H9 (cell line): ENCODE data around the gene MYBPC3. TPM values are rescaled to one million over a fixed set of nuclear protein-coding genes. Genes with fewer than 3 reads are reported as not detected.

Source experiments
- DNase-seq: peaks from one replicate; pipeline ENCODE4 v3.0.0-alpha.2; 2017
- H2AFZ ChIP-seq: one replicate; pipeline ENCODE4 v1.6.1; 2013; ENCODE audit warnings: mild to moderate bottlenecking, low read length, control low read depth, moderate library complexity
- H2AK5ac ChIP-seq: 2 replicates; pipeline ENCODE4 v1.6.1; 2013; ENCODE audit warnings: low read length, control low read depth, mixed read lengths; ENCODE audit not compliant: insufficient read length
- H2BK120ac ChIP-seq: one replicate; pipeline ENCODE4 v1.6.1; 2013; ENCODE audit warnings: low read depth, mild to moderate bottlenecking, low read length, control low read depth, inconsistent platforms; ENCODE audit not compliant: poor library complexity, severe bottlenecking
- H2BK12ac ChIP-seq: 2 replicates; pipeline ENCODE4 v1.6.1; 2013; ENCODE audit warnings: low read length, control low read depth, mixed read lengths, low read depth; ENCODE audit not compliant: insufficient read length
- H2BK15ac ChIP-seq: 2 replicates; pipeline ENCODE4 v1.6.1; 2013; ENCODE audit warnings: low read depth, low read length, control low read depth
- H2BK20ac ChIP-seq: one replicate; pipeline ENCODE4 v1.6.1; 2013; ENCODE audit warnings: low read depth, mild to moderate bottlenecking, low read length, control low read depth, inconsistent platforms; ENCODE audit not compliant: poor library complexity, severe bottlenecking
- H2BK5ac ChIP-seq: 2 replicates; pipeline ENCODE4 v1.6.1; 2013; ENCODE audit warnings: low read length, control low read depth, mixed read lengths; ENCODE audit not compliant: insufficient read length
- H3K14ac ChIP-seq: 2 replicates; pipeline ENCODE4 v1.6.1; 2013; ENCODE audit warnings: low read length, control low read depth; ENCODE audit not compliant: insufficient read depth
- H3K18ac ChIP-seq: 2 replicates; pipeline ENCODE4 v1.6.1; 2013; ENCODE audit warnings: low read depth, mild to moderate bottlenecking, mixed read lengths, low read length, control low read depth; ENCODE audit not compliant: insufficient read length
- H3K23ac ChIP-seq: 2 replicates; pipeline ENCODE4 v1.6.1; 2013; ENCODE audit warnings: low read length, control low read depth, mixed read lengths, low read depth; ENCODE audit not compliant: insufficient read length
- H3K23me2 ChIP-seq: 2 replicates; pipeline ENCODE4 v1.6.1; 2013; ENCODE audit warnings: low read depth, mild to moderate bottlenecking, mixed read lengths, low read length, control low read depth; ENCODE audit not compliant: insufficient read length, poor library complexity, severe bottlenecking
- H3K27ac ChIP-seq: 2 replicates; pipeline ENCODE4 v1.5.1; 2013; ENCODE audit warnings: low read length, control low read depth, mixed read lengths, low read depth; ENCODE audit not compliant: insufficient read length
- H3K27me3 ChIP-seq: 2 replicates; pipeline ENCODE4 v1.6.1; 2013; ENCODE audit warnings: low read length, control low read depth, inconsistent platforms; ENCODE audit not compliant: insufficient read depth
- H3K4ac ChIP-seq: 2 replicates; pipeline ENCODE4 v1.6.1; 2013; ENCODE audit warnings: low read depth, mild to moderate bottlenecking, control low read depth, inconsistent platforms, low read length, moderate library complexity
- H3K4me1 ChIP-seq: 2 replicates; pipeline ENCODE4 v1.6.1; 2013; ENCODE audit warnings: low read length, control low read depth, inconsistent platforms; ENCODE audit not compliant: insufficient read depth
- H3K4me2 ChIP-seq: 2 replicates; pipeline ENCODE4 v1.6.1; 2013; ENCODE audit warnings: low read length, control low read depth, mixed read lengths; ENCODE audit not compliant: insufficient read length, insufficient read depth
- H3K56ac ChIP-seq: 2 replicates; pipeline ENCODE4 v1.6.1; 2013; ENCODE audit warnings: low read depth, mild to moderate bottlenecking, mixed read lengths, low read length, control low read depth; ENCODE audit not compliant: insufficient read length
- H3K79me1 ChIP-seq: 2 replicates; pipeline ENCODE4 v1.6.1; 2013; ENCODE audit warnings: low read depth, mild to moderate bottlenecking, moderate library complexity, low read length, control low read depth, inconsistent platforms; ENCODE audit not compliant: insufficient read depth, poor library complexity, severe bottlenecking
- H3K79me2 ChIP-seq: 2 replicates; pipeline ENCODE4 v1.6.1; 2013; ENCODE audit warnings: low read length, control low read depth, inconsistent platforms; ENCODE audit not compliant: insufficient read depth
- H3K9ac ChIP-seq: 2 replicates; pipeline ENCODE4 v1.6.1; 2013; ENCODE audit warnings: low read length, control low read depth, mixed read lengths; ENCODE audit not compliant: insufficient read length; ENCODE audit errors: extremely low read depth
- H3K9me3 ChIP-seq: one replicate; pipeline ENCODE4 v1.6.1; 2013; ENCODE audit warnings: low read depth, low read length, inconsistent platforms; ENCODE audit not compliant: control insufficient read depth
- H3T11ph ChIP-seq: one replicate; pipeline ENCODE4 v1.6.1; 2013; ENCODE audit warnings: mild to moderate bottlenecking, low read length, control low read depth, inconsistent platforms
- H4K20me1 ChIP-seq: one replicate; pipeline ENCODE4 v1.6.1; 2013; ENCODE audit not compliant: control insufficient read depth, insufficient read length, insufficient read depth
- H4K5ac ChIP-seq: 2 replicates; pipeline ENCODE4 v1.6.1; 2013; ENCODE audit warnings: low read depth, mild to moderate bottlenecking, mixed read lengths, low read length, control low read depth; ENCODE audit not compliant: insufficient read length
- H4K8ac ChIP-seq: replicated peaks from 2 replicates; pipeline ENCODE4 v1.6.1; 2013; ENCODE audit warnings: low read length, control low read depth, mixed read lengths, low read depth; ENCODE audit not compliant: insufficient read length
- H4K91ac ChIP-seq: 2 replicates; pipeline ENCODE4 v1.6.1; 2013; ENCODE audit warnings: low read depth, mild to moderate bottlenecking, moderate library complexity, mixed read lengths, low read length, control low read depth; ENCODE audit not compliant: insufficient read length
- H3K27ac Mint-ChIP-seq, 3 experiments: 2 replicates in 2 of 3; 3 replicates in 1 of 3; pipeline ENCODE4 v1.8.0; 2020 to 2021; ENCODE audit warnings: mixed read lengths in 3 of 3, mild to moderate bottlenecking in 1 of 3, moderate library complexity in 1 of 3
- H3K27me3 Mint-ChIP-seq: 2 replicates; pipeline ENCODE4 v1.8.0; 2021; ENCODE audit warnings: low read depth, mild to moderate bottlenecking, moderate library complexity, mixed read lengths
- H3K36me3 Mint-ChIP-seq, 3 experiments: 2 replicates in 2 of 3; 3 replicates in 1 of 3; pipeline ENCODE4 v1.8.0; 2020 to 2021; ENCODE audit warnings: low read depth in 3 of 3, mixed read lengths in 3 of 3; ENCODE audit not compliant: insufficient read depth in 1 of 3
- H3K4me1 Mint-ChIP-seq, 2 experiments: 2 replicates each; pipeline ENCODE4 v1.8.0; 2020; ENCODE audit warnings: mixed read lengths in 2 of 2
- H3K4me3 Mint-ChIP-seq, 2 experiments: 2 replicates in 1 of 2; 3 replicates in 1 of 2; pipeline ENCODE4 v1.8.0; 2020 to 2021; ENCODE audit warnings: mild to moderate bottlenecking in 2 of 2, mixed read lengths in 2 of 2, moderate library complexity in 1 of 2
- H3K9me3 Mint-ChIP-seq, 2 experiments: 2 replicates in 1 of 2; 3 replicates in 1 of 2; pipeline ENCODE4 v1.8.0; 2020; ENCODE audit warnings: mild to moderate bottlenecking in 2 of 2, mixed read lengths in 2 of 2, moderate library complexity in 1 of 2
- WGBS: extraction: QIAGEN DNeasy Blood & Tissue Kit; methylation state at CpG from one replicate; pipeline ENCODE4 v1.1.7; 2013; ENCODE audit warnings: missing lambda C conversion rate, low lambda C conversion rate, mixed read lengths; ENCODE audit not compliant: insufficient read length; ENCODE audit errors: extremely low coverage; 5-methylcytosine and 5-hydroxymethylcytosine counted together
- total RNA-seq: library from RNA; stranded (reverse); gene quantifications from 2 replicates; pipeline ENCODE4 v1.2.1, GENCODE V29; 2021
- TF ChIP-seq, protein P1 (sequence below): fragments of 200-600 bp; sonication (generic); conservative IDR thresholded peaks from 3 replicates; pipeline ENCODE4 v1.8.0; 2021; ENCODE audit warnings: antibody characterized with exemption, mild to moderate bottlenecking

Gene MYBPC3
- total RNA-seq, 1 experiment from 2014 or later: not detected

DNA sequence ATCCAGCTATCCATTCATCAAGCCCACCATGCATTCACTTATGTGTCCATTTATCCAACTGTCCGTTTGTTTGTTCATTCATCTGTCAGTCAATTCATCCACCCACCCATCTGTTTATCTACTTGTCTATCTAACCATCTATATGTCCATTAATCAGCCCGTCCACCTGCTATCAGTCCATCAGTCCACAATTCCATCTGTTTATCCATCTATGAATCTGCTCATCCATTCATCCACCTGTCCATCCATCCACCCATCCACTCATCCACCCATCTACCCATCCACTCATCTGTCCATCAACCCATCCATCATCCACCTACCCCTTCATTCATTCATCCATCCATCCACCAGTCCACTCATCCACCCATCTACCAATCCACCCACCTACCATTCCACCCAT, 26.8 kb upstream of the MYBPC3 start:
- no peaks in the 10 kb centered on the region for H3K79me2 ChIP-seq
- H4K8ac ChIP-seq: no peak overlapping the region
- Mint-ChIP-seq H3K36me3 (no peaks in the 10 kb centered on the region), H3K27me3 (peaks cover 5% of the 10 kb centered on the region), H3K9me3 (no peaks in the 10 kb centered on the region), H3K4me1 (peaks cover 3 to 4% of the 10 kb centered on the region in 2 experiments; a peak in 3 of 4 replicates), H3K27ac (no peak overlapping the region), H3K4me3 (no peak overlapping the region)
- H3K56ac ChIP-seq: no peak overlapping the region
- no peaks in the 10 kb centered on the region for H3K9me3 ChIP-seq
- no peak overlapping the region for H3K18ac ChIP-seq
- H2AFZ ChIP-seq: no peak overlapping the region
- no peaks in the 10 kb centered on the region for H4K20me1 ChIP-seq
- H3K4me2 ChIP-seq: no peak overlapping the region
- H3K23me2 ChIP-seq: no peaks in the 10 kb centered on the region
- H2BK12ac ChIP-seq: no peak overlapping the region
- H2AK5ac ChIP-seq: no peak overlapping the region
- H4K5ac ChIP-seq: no peak overlapping the region
- H3T11ph ChIP-seq: no peak overlapping the region
- H3K27me3 ChIP-seq: no peaks in the 10 kb centered on the region
- no peaks in the 10 kb centered on the region for H3K79me1 ChIP-seq
- no CpG with 5 or more reads among the region's 2 CpGs for WGBS
- DNase-seq: no peak
- TF ChIP-seq, protein P1, sequence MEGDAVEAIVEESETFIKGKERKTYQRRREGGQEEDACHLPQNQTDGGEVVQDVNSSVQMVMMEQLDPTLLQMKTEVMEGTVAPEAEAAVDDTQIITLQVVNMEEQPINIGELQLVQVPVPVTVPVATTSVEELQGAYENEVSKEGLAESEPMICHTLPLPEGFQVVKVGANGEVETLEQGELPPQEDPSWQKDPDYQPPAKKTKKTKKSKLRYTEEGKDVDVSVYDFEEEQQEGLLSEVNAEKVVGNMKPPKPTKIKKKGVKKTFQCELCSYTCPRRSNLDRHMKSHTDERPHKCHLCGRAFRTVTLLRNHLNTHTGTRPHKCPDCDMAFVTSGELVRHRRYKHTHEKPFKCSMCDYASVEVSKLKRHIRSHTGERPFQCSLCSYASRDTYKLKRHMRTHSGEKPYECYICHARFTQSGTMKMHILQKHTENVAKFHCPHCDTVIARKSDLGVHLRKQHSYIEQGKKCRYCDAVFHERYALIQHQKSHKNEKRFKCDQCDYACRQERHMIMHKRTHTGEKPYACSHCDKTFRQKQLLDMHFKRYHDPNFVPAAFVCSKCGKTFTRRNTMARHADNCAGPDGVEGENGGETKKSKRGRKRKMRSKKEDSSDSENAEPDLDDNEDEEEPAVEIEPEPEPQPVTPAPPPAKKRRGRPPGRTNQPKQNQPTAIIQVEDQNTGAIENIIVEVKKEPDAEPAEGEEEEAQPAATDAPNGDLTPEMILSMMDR: no peak
- H2BK120ac ChIP-seq: no peak overlapping the region
- H4K91ac ChIP-seq: no peak overlapping the region
- no peak overlapping the region for H3K14ac ChIP-seq
- H3K23ac ChIP-seq: no peak overlapping the region
- H2BK15ac ChIP-seq: no peak overlapping the region
- no peak overlapping the region for H3K27ac ChIP-seq
- H3K9ac ChIP-seq: no peak overlapping the region
- no peak overlapping the region for H2BK20ac ChIP-seq
- no peaks in the 10 kb centered on the region for H3K4me1 ChIP-seq
- no peak overlapping the region for H2BK5ac ChIP-seq
- H3K4ac ChIP-seq: no peak overlapping the region
